ENCODE results near the gene DYTN. TPM values are rescaled to one million over a fixed set of nuclear protein-coding genes. Genes with fewer than 3 reads are reported as not detected.
"Not testable (repeated sequence)": the region's sequence is repeated elsewhere in the genome, so short reads cannot be mapped to it uniquely, and the experiment has no call there.

Gene DYTN
- total and polyA plus RNA-seq, 4 donors = not detected

GRCh38 chr2:206716623-206717022, 1.6 kb downstream of the DYTN start:
- Histone ChIP-seq H3K9ac (ENCODE audit: low read depth in 1 of 2, low read length in 2 of 2) (no peak overlapping the region), H3K27ac (ENCODE audit: low read depth in 1 of 2, low read length in 2 of 2) (no peak overlapping the region), H3K9me3 (ENCODE audit: control insufficient read depth in 4 of 4, low read length in 3 of 4) (no peaks in the 10 kb centered on the region), H3K4me1 (ENCODE audit: control insufficient read depth in 4 of 4, insufficient read depth in 4 of 4, low read length in 3 of 4) (no peaks in the 10 kb centered on the region), H3K36me3 (ENCODE audit: control insufficient read depth in 4 of 4, insufficient read depth in 3 of 4, low read depth in 1 of 4, low read length in 3 of 4) (no peaks in the 10 kb centered on the region), H3K27me3 (ENCODE audit: control insufficient read depth in 4 of 4, insufficient read depth in 4 of 4, low read length in 3 of 4) (peaks cover 0 to 6% (median 0%) of the 10 kb centered on the region in 4 donors), H3K4me3 (ENCODE audit: low read depth in 1 of 3, low read length in 3 of 3) (no peak overlapping the region)
- 79% methylated on average over 3 of the region's 3 CpGs for WGBS
- TF ChIP-seq GABPA (IDR thresholded peaks at IDR 0.05 in 1 of 2, conservative IDR thresholded peaks at IDR 0.05 in 1 of 2) (no peak), REST (IDR thresholded peaks at IDR 0.05) (no peak), RAD21 (IDR thresholded peaks at IDR 0.05) (no peak), TAF1 (conservative IDR thresholded peaks at IDR 0.05) (no peak), MAX (IDR thresholded peaks at IDR 0.05) (no peak), CTCF (IDR thresholded peaks at IDR 0.05; ENCODE audit: low read depth, low read length, missing input control) (no peak), ATF3 (IDR thresholded peaks at IDR 0.05) (no peak), RXRA (IDR thresholded peaks at IDR 0.05) (no peak), NR2F2 (IDR thresholded peaks at IDR 0.05) (no peak), HNF4G (IDR thresholded peaks at IDR 0.05) (no peak), EGR1 (IDR thresholded peaks at IDR 0.05; ENCODE audit: low read depth in 2 of 2) (no peak), HNF4A (conservative IDR thresholded peaks at IDR 0.05) (no peak), ZBTB33 (IDR thresholded peaks at IDR 0.05) (no peak), FOXA1 (IDR thresholded peaks at IDR 0.05) (no peak), JUND (IDR thresholded peaks at IDR 0.05) (no peak), SP1 (IDR thresholded peaks at IDR 0.05) (no peak), FOXA2 (IDR thresholded peaks at IDR 0.05) (no peak), YY1 (IDR thresholded peaks at IDR 0.05) (no peak)
- no peak for DNase-seq (ENCODE audit: low spot score)

GRCh38 chr2:206715183-206715582, 3.0 kb downstream of the DYTN start:
- DNase-seq (ENCODE audit: low spot score); H3K9me3 ChIP-seq (ENCODE audit: control insufficient read depth in 4 of 4, low read length in 3 of 4); H3K27me3 ChIP-seq (ENCODE audit: control insufficient read depth in 4 of 4, insufficient read depth in 4 of 4, low read length in 3 of 4); H3K27ac ChIP-seq (ENCODE audit: low read depth in 1 of 2, low read length in 2 of 2); H3K4me3 ChIP-seq (ENCODE audit: low read depth in 1 of 3, low read length in 3 of 3); H3K4me1 ChIP-seq (ENCODE audit: control insufficient read depth in 4 of 4, insufficient read depth in 4 of 4, low read length in 3 of 4); H3K9ac ChIP-seq (ENCODE audit: low read depth in 1 of 2, low read length in 2 of 2); H3K36me3 ChIP-seq (ENCODE audit: control insufficient read depth in 4 of 4, insufficient read depth in 3 of 4, low read depth in 1 of 4, low read length in 3 of 4): not testable (repeated sequence)
- WGBS = 65% methylated on average over 4 of the region's 4 CpGs

Measured in liver (tissue), 9 donors.